ENCODE results near the gene TMEM229B. TPM values are rescaled to one million over a fixed set of nuclear protein-coding genes. Genes with fewer than 3 reads are reported as not detected.

TMEM229B gene
- polyA plus RNA-seq, 1 donor from 2014 or later, result 4.2 TPM

- no peak for TF ChIP-seq POLR2AphosphoS5 (IDR thresholded peaks at IDR 0.05)
- TF ChIP-seq REST (IDR thresholded peaks at IDR 0.05; ENCODE audit: borderline replicate concordance), result no peak
- H3K9me3 ChIP-seq (ENCODE audit: low read length), result no peaks in the 10 kb centered on the region
- H3K4me3 ChIP-seq (ENCODE audit: low read length), result no peak overlapping the region
- no peaks in the 10 kb centered on the region for H3K27me3 ChIP-seq (ENCODE audit: insufficient read depth, low read depth, low read length)
- H3K79me2 ChIP-seq (replicated peaks; ENCODE audit: insufficient read depth, low read length), result no peaks in the 10 kb centered on the region
- no peak overlapping the region for H2AFZ ChIP-seq (ENCODE audit: low read depth, low read length)
- H3K27ac ChIP-seq (ENCODE audit: low read length), result no peak overlapping the region
- H3K9ac ChIP-seq (ENCODE audit: low read length), result no peak overlapping the region
- H3K36me3 ChIP-seq (ENCODE audit: insufficient read depth, low read length), result no peaks in the 10 kb centered on the region
- H3K4me2 ChIP-seq (ENCODE audit: low read length), result no peak overlapping the region
- H3F3A ChIP-seq (ENCODE audit: insufficient read depth, low read length, poor library complexity, severe bottlenecking), result no peaks in the 10 kb centered on the region
- H3K9me2 ChIP-seq (ENCODE audit: insufficient read depth, low read length), result no peaks in the 10 kb centered on the region
- no peaks in the 10 kb centered on the region for H4K20me1 ChIP-seq (ENCODE audit: insufficient read depth)
Measured at GRCh38 chr14:67480011-67480410, 8.5 kb downstream of the TMEM229B start.

- TF ChIP-seq EP300 (conservative IDR thresholded peaks at IDR 0.05; ENCODE audit: poor library complexity, severe bottlenecking), result no peak
- TF ChIP-seq RAD21 (conservative IDR thresholded peaks at IDR 0.05), result no peak
- no peak for TF ChIP-seq MXI1 (conservative IDR thresholded peaks at IDR 0.05; ENCODE audit: poor library complexity, severe bottlenecking)
- TF ChIP-seq REST (IDR thresholded peaks at IDR 0.05; ENCODE audit: borderline replicate concordance), result no peak
- no peak for TF ChIP-seq SMC3 (conservative IDR thresholded peaks at IDR 0.05; ENCODE audit: poor library complexity)
- TF ChIP-seq TAF1 (IDR thresholded peaks at IDR 0.05; ENCODE audit: low read depth), result no peak
- Histone ChIP-seq H3K4me3 (ENCODE audit: low read length) (no peak overlapping the region), H2AFZ (ENCODE audit: low read depth, low read length) (no peak overlapping the region)
Measured at GRCh38 chr14:67478800-67479084, 9.8 kb downstream of the TMEM229B start.

More at GRCh38 chr14:67478800-67479084, 9.8 kb downstream of the TMEM229B start:
- Histone ChIP-seq H3K9ac (ENCODE audit: low read length) (no peak overlapping the region), H3K4me2 (ENCODE audit: low read length) (no peak overlapping the region), H3F3A (ENCODE audit: insufficient read depth, low read length, poor library complexity, severe bottlenecking) (no peaks in the 10 kb centered on the region), H3K79me2 (replicated peaks; ENCODE audit: insufficient read depth, low read length) (no peaks in the 10 kb centered on the region), H3K9me2 (ENCODE audit: insufficient read depth, low read length) (no peaks in the 10 kb centered on the region), H3K27me3 (ENCODE audit: insufficient read depth, low read depth, low read length) (no peaks in the 10 kb centered on the region), H3K36me3 (ENCODE audit: insufficient read depth, low read length) (no peaks in the 10 kb centered on the region), H4K20me1 (ENCODE audit: insufficient read depth) (no peaks in the 10 kb centered on the region), H3K27ac (ENCODE audit: low read length) (no peak overlapping the region), H3K9me3 (ENCODE audit: low read length) (no peaks in the 10 kb centered on the region)

Data from neural cell (in vitro differentiated cells).